Naive thymus-derived CD8-positive, alpha-beta T cell (primary cell): ENCODE data around the gene DSCAM. TPM values are rescaled to one million over a fixed set of nuclear protein-coding genes. Genes with fewer than 3 reads are reported as not detected.
"Not testable (repeated sequence)": the region's sequence is repeated elsewhere in the genome, so short reads cannot be mapped to it uniquely, and the experiment has no call there.

Source experiments
- ATAC-seq, 2 donors: fragments of 150-1000 bp; cut with Tn5 transposase in 1 of 2; sonication (Bioruptor Pico), chemical (Tn5 transposase) in 1 of 2; 1 replicate in 1 of 2; 2 replicates in 1 of 2; pipeline ENCODE4 v1.10.0; 2021; ENCODE audit warnings: mild to moderate bottlenecking in 2 of 2, moderate library complexity in 2 of 2
- POLR2A ChIA-PET: fragments of 350-600 bp; sonication (Branson Sonifier 250); formaldehyde crosslinking; loops from one replicate; lab custom pipeline; 2021; ENCODE audit warnings: antibody characterized with exemption; lab: Charles Lee
- DNase-seq, 10 donors: peaks; one replicate each; pipeline versions ENCODE4 v3.0.0 to v3.0.0-alpha.2; 2020 to 2022
- H3K27ac Mint-ChIP-seq, 10 donors: one replicate each; pipeline ENCODE4 v1.8.0; 2020 to 2022; ENCODE audit warnings: mild to moderate bottlenecking in 10 of 10, mixed read lengths in 10 of 10, moderate library complexity in 4 of 10, inconsistent platforms in 1 of 10
- H3K27me3 Mint-ChIP-seq, 5 donors: one replicate each; pipeline ENCODE4 v1.8.0; 2021 to 2022; ENCODE audit warnings: mixed read lengths in 5 of 5
- H3K36me3 Mint-ChIP-seq, 3 donors: one replicate each; pipeline ENCODE4 v1.8.0; 2020 to 2022; ENCODE audit warnings: mixed read lengths in 3 of 3, mild to moderate bottlenecking in 2 of 3, inconsistent platforms in 1 of 3
- H3K4me1 Mint-ChIP-seq, 4 donors: one replicate each; pipeline ENCODE4 v1.8.0; 2021 to 2022; ENCODE audit warnings: mixed read lengths in 4 of 4
- H3K4me3 Mint-ChIP-seq, 10 donors: one replicate each; pipeline ENCODE4 v1.8.0; 2020 to 2022; ENCODE audit warnings: mild to moderate bottlenecking in 10 of 10, mixed read lengths in 10 of 10, moderate library complexity in 6 of 10, inconsistent platforms in 1 of 10
- H3K9me3 Mint-ChIP-seq, 9 donors: one replicate each; pipeline ENCODE4 v1.8.0; 2020 to 2022; ENCODE audit warnings: mixed read lengths in 9 of 9, mild to moderate bottlenecking in 3 of 9, inconsistent platforms in 1 of 9, moderate library complexity in 1 of 9
- polyA plus RNA-seq, 3 donors: library from polyadenylated mRNA; unstranded; fragments of 300-500 nt; fragmentation: Illumina TruSeq; gene quantifications; one replicate each; pipeline ENCODE4 v1.2.3, GENCODE V29; 2021
- total RNA-seq, 8 experiments: library from RNA in 2 of 8; stranded (reverse) in 2 of 8; gene quantifications; one replicate each; pipeline ENCODE4 v1.2.3 and lab custom pipeline; 2021 to 2026

Gene DSCAM
- total and polyA plus RNA-seq, 5 experiments from 2014 or later, result not detected

DNA sequence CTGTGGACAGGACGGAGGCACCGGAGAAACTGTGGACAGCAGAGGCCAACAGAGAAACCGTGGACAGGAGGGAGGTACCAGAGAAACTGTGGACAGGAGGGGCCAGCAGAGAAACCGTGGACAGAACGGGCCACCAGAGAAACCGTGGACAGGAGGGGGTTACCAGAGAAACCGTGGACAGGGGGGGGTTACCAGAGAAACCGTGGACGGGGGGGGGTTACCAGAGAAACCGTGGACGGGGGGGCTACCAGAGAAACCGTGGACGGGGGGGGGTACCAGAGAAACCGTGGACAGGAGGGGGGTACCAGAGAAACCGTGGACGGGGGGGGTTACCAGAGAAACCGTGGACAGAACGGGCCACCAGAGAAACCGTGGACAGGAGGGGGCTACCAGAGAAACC, 664.5 kb downstream of the DSCAM start:
- DNase-seq, ATAC-seq, H3K27ac Mint-ChIP-seq, H3K36me3 Mint-ChIP-seq, H3K27me3 Mint-ChIP-seq, H3K4me1 Mint-ChIP-seq, POLR2A ChIA-PET, H3K4me3 Mint-ChIP-seq: not testable (repeated sequence)
- peaks cover 0 to 23% (median 5%) of the 10 kb centered on the region in 9 donors for H3K9me3 Mint-ChIP-seq

DNA sequence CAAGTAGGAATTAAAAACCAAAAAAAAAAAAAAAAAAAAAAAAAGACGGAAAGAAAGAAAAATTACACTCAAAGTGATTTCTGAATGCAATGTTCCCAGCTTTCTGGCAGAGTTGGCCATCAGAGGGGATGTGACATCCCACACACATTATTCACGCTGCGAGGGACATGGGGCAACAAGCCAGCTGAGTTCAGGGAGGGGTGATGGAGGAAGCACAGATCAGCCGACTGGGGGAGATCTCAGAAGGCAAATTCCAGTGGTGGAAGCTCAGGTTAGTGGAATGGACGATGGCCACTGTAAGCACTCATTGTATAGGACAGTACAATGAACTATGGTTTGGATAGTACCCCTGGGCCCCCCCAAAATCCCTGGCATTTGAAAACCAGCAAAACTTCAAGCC, 667.8 kb downstream of the DSCAM start:
- Mint-ChIP-seq H3K4me3 (no peak overlapping the region), H3K9me3 (peaks cover 0 to 22% (median 5%) of the 10 kb centered on the region in 9 donors), H3K4me1 (peaks cover 0 to 5% (median 0%) of the 10 kb centered on the region in 4 donors), H3K27me3 (peaks cover 0 to 8% (median 7%) of the 10 kb centered on the region in 5 donors), H3K27ac (no peak overlapping the region), H3K36me3 (no peaks in the 10 kb centered on the region)
- no peak for DNase-seq
- no peak for ATAC-seq
- POLR2A ChIA-PET, result no interaction called here

DNA sequence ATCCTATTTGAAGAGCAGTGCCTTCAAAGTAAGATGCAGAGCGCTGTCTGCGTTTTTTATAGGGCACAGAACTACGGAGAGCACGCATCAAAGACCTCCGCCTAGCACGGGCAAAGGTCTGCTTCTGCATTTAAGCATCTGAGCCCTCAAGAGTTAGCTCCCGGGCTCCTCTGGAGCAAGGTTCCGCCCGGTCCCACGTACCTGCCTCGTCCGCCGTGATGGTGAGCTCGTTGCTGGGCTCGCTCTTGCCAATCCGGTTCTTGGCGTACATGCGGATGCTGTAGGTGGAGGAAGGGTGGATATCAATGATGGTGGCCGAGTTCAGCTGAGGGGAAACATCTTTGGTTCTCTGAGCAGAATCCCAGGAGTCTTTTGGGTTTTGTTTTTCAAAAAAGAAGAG, 668.2 kb downstream of the DSCAM start:
- Mint-ChIP-seq H3K4me1 (peaks cover 0 to 5% (median 0%) of the 10 kb centered on the region in 4 donors), H3K27ac (no peak overlapping the region), H3K4me3 (no peak overlapping the region), H3K36me3 (no peaks in the 10 kb centered on the region), H3K27me3 (peaks cover 0 to 8% (median 7%) of the 10 kb centered on the region in 5 donors), H3K9me3 (peaks cover 0 to 22% (median 6%) of the 10 kb centered on the region in 9 donors)
- DNase-seq, result no peak
- POLR2A ChIA-PET, result no interaction called here
- no peak for ATAC-seq

DNA sequence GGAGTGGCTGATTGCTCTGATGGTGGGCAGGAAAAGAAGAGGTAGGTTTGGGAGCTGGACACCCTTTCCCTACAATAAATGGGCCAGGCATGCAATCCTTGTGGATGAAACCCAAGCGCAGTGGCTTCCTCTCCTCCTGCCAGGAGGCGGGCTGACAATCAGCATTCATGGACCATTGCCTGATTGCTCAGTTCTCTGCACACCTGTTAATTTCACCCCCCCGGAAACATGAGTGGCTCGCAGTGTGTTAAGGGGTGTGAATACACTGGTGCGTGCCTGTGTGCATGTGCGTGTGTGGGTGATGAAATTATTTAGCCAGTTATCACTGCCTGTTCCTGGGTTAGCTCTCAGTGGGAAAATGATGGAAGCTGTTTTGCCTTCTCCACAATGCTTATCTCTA, 669.0 kb downstream of the DSCAM start:
- ATAC-seq (no peak), DNase-seq (no peak)
- POLR2A ChIA-PET, result no interaction called here
- Mint-ChIP-seq H3K36me3 (no peaks in the 10 kb centered on the region), H3K4me1 (peaks cover 0 to 5% (median 0%) of the 10 kb centered on the region in 4 donors), H3K9me3 (peaks cover 0 to 22% (median 6%) of the 10 kb centered on the region in 9 donors), H3K27me3 (peaks cover 0 to 12% (median 7%) of the 10 kb centered on the region in 5 donors), H3K27ac (no peak overlapping the region), H3K4me3 (no peak overlapping the region)

DNA sequence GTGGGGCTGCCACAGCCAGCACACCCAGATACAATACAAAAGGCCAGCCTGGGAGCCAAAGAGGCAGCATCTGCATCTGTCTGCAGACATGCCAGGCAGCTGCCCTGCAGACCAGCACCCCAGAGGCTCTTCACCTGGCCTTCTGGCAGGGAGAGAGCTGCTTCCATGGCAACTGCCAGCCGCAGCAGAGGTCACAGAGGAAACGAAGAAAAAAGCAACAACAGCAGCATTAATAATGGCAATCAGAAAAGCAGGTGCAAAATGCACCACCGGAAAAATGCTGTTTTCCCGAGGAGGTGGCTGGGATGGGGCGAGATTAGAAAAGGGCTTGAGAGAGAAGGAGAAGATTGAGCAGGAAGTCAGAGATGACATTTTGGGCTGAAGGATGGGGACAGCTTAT, 670.2 kb downstream of the DSCAM start:
- H3K27ac Mint-ChIP-seq, result no peak overlapping the region
- H3K4me3 Mint-ChIP-seq, result no peak overlapping the region
- DNase-seq, result no peak
- POLR2A ChIA-PET, result no interaction called here
- ATAC-seq, result no peak
- peaks cover 0 to 16% (median 2%) of the 10 kb centered on the region in 9 donors for H3K9me3 Mint-ChIP-seq
- H3K36me3 Mint-ChIP-seq, result no peaks in the 10 kb centered on the region
- peaks cover 0 to 18% (median 8%) of the 10 kb centered on the region in 5 donors for H3K27me3 Mint-ChIP-seq
- H3K4me1 Mint-ChIP-seq, result peaks cover 0 to 2% (median 0%) of the 10 kb centered on the region in 4 donors

DNA sequence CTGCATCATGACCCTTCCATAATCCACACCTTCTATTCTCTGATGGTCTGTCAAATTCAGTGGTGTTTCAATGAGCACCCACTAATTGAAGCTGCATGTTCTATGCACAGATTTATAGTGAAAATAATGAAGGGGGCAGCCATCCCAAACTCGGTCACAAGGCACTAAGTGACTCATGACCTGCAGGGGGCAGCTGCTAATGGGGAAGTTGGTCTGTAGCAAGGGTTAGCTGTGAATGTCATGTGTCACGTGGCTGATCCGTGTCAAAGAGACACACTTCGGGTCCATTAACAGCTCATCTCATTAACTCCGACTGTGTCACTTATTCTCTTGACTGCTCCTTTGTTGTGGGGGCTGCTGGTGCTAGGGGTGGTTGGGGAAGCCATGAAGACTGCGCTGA, 673.1 kb downstream of the DSCAM start:
- H3K27me3 Mint-ChIP-seq, result peaks cover 0 to 18% (median 9%) of the 10 kb centered on the region in 5 donors
- no peaks in the 10 kb centered on the region for H3K36me3 Mint-ChIP-seq
- H3K27ac Mint-ChIP-seq, result no peak overlapping the region
- peaks cover 0 to 7% (median 0%) of the 10 kb centered on the region in 9 donors for H3K9me3 Mint-ChIP-seq
- H3K4me1 Mint-ChIP-seq, result peaks cover 0 to 2% (median 0%) of the 10 kb centered on the region in 4 donors
- ATAC-seq (no peak), DNase-seq (no peak)
- POLR2A ChIA-PET, result no interaction called here
- H3K4me3 Mint-ChIP-seq, result no peak overlapping the region

DNA sequence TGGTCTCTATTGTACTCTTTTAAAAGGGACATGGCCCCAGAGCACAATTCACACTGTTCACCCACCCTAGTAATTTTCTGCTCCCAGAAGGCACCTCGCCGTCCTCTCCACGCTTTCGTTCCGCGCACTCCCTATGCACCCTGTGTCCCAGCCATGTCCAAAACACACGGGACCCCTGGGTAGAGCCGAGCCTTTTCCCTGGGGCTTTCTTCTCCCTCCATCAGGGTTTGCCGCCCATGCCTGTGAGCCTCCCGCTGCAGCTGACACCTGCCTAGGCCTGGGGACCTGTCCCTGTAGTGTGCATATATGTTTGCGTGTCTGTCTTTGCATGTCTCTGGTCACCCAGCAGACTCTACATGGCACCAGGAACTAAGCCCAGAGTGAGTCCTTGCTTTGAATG, 677.0 kb downstream of the DSCAM start:
- no peaks in the 10 kb centered on the region for H3K4me1 Mint-ChIP-seq
- POLR2A ChIA-PET, result no interaction called here
- H3K36me3 Mint-ChIP-seq, result no peaks in the 10 kb centered on the region
- peaks cover 0 to 10% (median 2%) of the 10 kb centered on the region in 5 donors for H3K27me3 Mint-ChIP-seq
- no peak for ATAC-seq
- H3K9me3 Mint-ChIP-seq, result peaks cover 0 to 10% (median 0%) of the 10 kb centered on the region in 9 donors
- no peak overlapping the region for H3K4me3 Mint-ChIP-seq
- H3K27ac Mint-ChIP-seq, result no peak overlapping the region
- DNase-seq, result no peak

DNA sequence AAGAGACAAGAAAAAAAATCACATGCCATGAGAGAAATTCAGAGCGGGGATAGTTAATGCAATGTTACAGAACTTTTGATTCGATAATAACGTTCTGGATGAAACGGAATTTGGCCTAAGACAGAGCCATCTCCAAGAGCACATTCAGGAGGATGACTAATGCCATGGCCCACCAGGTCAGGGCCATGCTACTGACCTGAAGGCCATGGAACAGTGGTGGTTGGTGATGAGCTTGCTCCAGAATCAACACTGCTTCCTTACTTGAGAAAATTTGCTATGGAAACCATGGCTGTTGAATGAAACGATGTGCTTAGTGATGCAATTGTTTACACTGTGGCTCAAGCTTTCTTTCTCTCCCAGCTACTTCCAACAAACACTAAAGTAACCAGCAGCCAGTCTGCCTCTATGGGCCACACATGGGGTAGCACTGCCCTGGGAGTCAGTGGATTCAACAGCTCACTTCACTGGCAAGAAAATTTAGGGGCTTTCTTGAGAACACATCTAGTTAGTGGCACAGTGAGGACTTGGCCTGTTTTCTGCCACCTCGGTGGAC, 680.6 kb downstream of the DSCAM start:
- Mint-ChIP-seq H3K27me3 (peaks cover 0 to 10% (median 0%) of the 10 kb centered on the region in 5 donors), H3K27ac (no peak overlapping the region), H3K4me3 (no peak overlapping the region), H3K9me3 (peaks cover 0 to 10% (median 0%) of the 10 kb centered on the region in 9 donors), H3K4me1 (no peaks in the 10 kb centered on the region), H3K36me3 (no peaks in the 10 kb centered on the region)
- ATAC-seq (no peak), DNase-seq (no peak)
- POLR2A ChIA-PET, result no interaction called here

DNA sequence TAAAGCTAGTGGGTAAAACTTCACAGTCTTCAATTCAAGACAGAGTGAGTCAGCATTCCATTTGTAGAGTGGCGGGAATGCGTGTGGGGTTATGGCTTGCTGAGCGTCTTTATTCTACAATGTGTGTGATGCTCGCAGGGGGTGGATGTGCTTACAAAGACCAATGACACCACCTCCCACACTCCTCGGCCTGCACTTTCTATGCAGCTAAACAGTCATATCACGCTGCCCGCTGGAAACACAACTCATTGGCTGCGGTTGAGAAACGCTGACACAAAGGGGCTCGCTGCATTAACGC, 681.2 kb downstream of the DSCAM start:
- Mint-ChIP-seq H3K36me3 (no peaks in the 10 kb centered on the region), H3K9me3 (peaks cover 0 to 10% (median 0%) of the 10 kb centered on the region in 9 donors), H3K27me3 (peaks cover 0 to 10% (median 0%) of the 10 kb centered on the region in 5 donors), H3K27ac (no peak overlapping the region), H3K4me1 (no peaks in the 10 kb centered on the region), H3K4me3 (no peak overlapping the region)
- DNase-seq (no peak), ATAC-seq (no peak)
- POLR2A ChIA-PET, result no interaction called here

DNA sequence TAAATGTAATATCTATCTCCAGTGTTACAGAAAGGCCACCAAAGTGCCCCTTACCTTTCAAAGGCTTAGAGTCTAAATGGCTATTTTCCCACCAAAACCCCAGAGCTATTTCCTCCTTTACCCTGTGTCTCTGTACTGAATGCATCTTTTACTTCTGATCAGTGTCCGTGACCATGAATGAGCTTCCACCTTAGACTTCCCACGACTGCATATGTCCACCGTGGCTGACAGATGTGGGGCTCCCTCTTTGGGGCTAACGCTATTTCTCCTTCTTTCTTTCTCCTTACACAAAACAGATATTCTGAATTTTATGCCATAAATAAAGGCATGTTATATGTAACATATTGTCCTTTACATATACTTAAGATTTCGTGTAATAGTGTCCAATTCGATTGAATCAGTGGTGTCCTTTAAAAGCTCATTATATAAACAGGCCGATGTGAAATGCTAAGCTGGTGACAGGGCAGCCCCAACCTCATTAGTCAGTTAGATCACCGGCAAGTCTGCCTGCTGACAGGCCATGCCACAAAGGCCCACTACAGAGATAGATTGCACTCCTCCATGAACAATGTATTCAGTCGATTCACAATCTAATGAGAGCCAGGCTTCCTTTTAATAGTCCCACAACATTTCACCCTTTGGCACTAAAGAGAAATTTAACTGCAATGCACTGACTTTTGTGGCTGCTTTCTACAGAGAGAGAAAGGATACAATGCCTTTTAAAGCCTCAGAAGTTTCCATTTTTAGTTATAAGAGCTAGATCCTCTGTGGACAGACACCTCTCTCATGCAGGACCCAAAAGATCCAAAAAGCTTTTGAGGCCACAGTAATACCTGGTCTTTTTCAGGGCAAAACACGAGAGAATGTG, 681.8 kb downstream of the DSCAM start:
- no peak overlapping the region for H3K4me3 Mint-ChIP-seq
- no peaks in the 10 kb centered on the region for H3K4me1 Mint-ChIP-seq
- H3K27me3 Mint-ChIP-seq, result peaks cover 0 to 9% (median 0%) of the 10 kb centered on the region in 5 donors
- no peak overlapping the region for H3K27ac Mint-ChIP-seq
- DNase-seq (no peak), ATAC-seq (no peak)
- H3K36me3 Mint-ChIP-seq, result no peaks in the 10 kb centered on the region
- peaks cover 0 to 10% (median 0%) of the 10 kb centered on the region in 9 donors for H3K9me3 Mint-ChIP-seq
- POLR2A ChIA-PET, result no interaction called here

DNA sequence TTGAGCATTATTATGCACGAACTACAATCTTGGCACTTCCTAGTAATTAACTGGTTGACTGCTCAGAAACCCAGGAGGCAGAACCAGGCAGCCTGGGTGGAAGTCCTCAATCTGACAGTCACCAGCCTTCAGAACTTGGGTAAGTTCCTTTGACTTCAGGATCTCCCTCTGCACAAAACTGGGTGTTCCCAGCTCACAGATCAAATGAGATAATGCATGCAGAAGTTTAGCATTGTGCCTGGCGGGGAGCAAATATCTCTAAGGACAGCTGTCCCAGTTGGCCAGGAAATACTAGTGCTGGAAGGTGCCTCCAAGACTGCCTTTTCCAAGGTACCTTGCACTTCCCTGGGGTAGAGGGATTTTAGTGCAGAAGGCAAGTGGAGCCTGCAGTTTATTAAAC, 684.9 kb downstream of the DSCAM start:
- DNase-seq (no peak), ATAC-seq (no peak)
- no peak overlapping the region for H3K4me3 Mint-ChIP-seq
- no peaks in the 10 kb centered on the region for H3K36me3 Mint-ChIP-seq
- POLR2A ChIA-PET, result no interaction called here
- H3K9me3 Mint-ChIP-seq, result no peaks in the 10 kb centered on the region
- peaks cover 0 to 6% (median 0%) of the 10 kb centered on the region in 5 donors for H3K27me3 Mint-ChIP-seq
- H3K27ac Mint-ChIP-seq, result no peak overlapping the region
- no peaks in the 10 kb centered on the region for H3K4me1 Mint-ChIP-seq

DNA sequence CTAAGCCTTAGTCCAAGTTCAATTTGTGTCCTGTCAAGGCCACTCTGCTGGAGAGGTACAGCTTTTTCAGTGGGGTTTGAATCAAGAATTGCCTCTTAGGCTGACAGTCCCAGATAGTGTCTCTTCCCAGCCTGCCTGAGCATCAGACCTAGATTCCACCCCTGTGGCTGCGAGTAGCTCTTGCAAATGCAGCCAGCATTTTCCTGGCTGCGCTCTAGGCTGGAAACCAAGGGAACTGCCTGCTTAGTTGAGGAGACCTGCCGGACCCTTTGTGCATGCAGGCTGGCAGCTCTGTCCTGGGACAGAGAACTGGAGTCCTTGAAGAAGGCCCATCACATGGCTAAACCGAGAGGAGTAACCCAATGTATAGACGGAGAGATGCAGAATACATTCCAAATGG, 686.0 kb downstream of the DSCAM start:
- no peak for DNase-seq
- peaks cover 0 to 10% (median 2%) of the 10 kb centered on the region in 5 donors for H3K27me3 Mint-ChIP-seq
- H3K9me3 Mint-ChIP-seq, result peaks cover 0 to 6% (median 0%) of the 10 kb centered on the region in 9 donors
- POLR2A ChIA-PET, result no interaction called here
- H3K27ac Mint-ChIP-seq, result no peak overlapping the region
- H3K36me3 Mint-ChIP-seq, result no peaks in the 10 kb centered on the region
- no peaks in the 10 kb centered on the region for H3K4me1 Mint-ChIP-seq
- ATAC-seq, result no peak
- H3K4me3 Mint-ChIP-seq, result no peak overlapping the region

DNA sequence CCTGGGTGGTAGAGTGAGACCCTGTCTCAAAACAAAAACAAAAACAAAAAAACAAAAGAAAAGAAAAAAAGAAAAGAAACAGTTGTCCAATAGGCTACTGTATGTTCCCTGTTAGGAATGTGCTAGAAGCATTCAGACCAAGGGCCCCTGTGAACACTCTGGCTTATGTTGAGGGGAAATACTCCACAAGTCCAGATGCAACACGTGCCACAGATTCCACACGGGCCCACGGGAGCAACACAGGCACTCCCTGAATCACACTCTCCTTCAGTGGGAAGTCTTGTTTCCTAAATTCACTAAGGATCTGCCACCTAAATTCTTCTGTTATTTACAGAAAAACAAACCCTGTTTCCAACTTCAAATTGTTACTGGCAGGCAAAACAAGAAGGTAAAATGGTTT, 688.6 kb downstream of the DSCAM start:
- DNase-seq (no peak), ATAC-seq (no peak)
- Mint-ChIP-seq H3K9me3 (peaks cover 0 to 13% (median 0%) of the 10 kb centered on the region in 9 donors), H3K36me3 (no peaks in the 10 kb centered on the region), H3K27me3 (peaks cover 0 to 10% (median 2%) of the 10 kb centered on the region in 5 donors), H3K27ac (no peak overlapping the region), H3K4me3 (no peak overlapping the region), H3K4me1 (no peaks in the 10 kb centered on the region)
- POLR2A ChIA-PET, result no interaction called here
